DOHH2 (cell line): Measurements from ENCODE around the gene TC2N.

ENCODE experiments used
- EZH2phosphoT487 ChIP-seq: fragments of 200-600 bp; sonication (generic); IDR thresholded peaks from 2 replicates; pipeline ENCODE4 v1.6.1; 2017; ENCODE audit warnings: borderline replicate concordance, mild to moderate bottlenecking, antibody characterized with exemption, low read length, moderate library complexity, mixed read lengths
- TF ChIP-seq, protein P1 (sequence below): fragments of 200-600 bp; sonication (generic); IDR thresholded peaks from one replicate; pipeline ENCODE4 v1.5.1; 2014; ENCODE audit warnings: antibody characterized with exemption, mild to moderate bottlenecking, low read depth, low read length; ENCODE audit not compliant: poor library complexity, severe bottlenecking

DNA sequence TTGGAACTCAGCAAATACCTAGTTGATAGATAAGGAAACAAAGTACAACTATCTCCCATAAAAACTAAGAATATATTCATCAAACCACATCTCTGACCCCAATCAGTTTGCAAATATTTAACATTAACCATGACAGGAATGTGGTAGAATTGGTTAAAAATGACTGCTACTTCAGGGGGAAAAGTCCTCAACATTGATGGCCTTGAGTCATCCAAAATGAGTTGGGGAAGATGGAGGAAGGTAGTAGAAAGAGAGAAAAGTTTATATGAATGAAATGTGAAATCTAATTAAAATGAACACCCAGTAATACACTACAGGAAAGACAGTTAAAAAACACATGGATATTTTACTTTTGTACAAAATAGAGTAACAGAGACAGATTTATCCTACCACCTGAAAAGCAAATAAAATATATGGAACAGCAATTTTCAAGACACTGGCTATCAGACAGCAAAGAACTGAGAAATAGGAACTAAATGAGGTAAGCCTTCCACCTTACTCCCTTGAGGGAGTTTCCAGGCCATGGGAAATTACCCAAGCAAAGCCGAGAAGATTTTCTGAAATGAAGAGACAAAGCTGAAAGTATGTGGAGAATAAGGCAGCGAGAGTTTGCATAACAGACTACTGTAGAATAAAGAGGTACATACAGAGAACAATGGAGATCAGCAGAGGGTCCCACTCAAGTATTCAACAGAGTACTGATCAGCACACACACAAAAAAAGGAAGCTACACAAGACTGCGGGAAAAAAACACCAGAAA is 49.6 kb downstream of the TC2N start:
- TF ChIP-seq, protein P1, sequence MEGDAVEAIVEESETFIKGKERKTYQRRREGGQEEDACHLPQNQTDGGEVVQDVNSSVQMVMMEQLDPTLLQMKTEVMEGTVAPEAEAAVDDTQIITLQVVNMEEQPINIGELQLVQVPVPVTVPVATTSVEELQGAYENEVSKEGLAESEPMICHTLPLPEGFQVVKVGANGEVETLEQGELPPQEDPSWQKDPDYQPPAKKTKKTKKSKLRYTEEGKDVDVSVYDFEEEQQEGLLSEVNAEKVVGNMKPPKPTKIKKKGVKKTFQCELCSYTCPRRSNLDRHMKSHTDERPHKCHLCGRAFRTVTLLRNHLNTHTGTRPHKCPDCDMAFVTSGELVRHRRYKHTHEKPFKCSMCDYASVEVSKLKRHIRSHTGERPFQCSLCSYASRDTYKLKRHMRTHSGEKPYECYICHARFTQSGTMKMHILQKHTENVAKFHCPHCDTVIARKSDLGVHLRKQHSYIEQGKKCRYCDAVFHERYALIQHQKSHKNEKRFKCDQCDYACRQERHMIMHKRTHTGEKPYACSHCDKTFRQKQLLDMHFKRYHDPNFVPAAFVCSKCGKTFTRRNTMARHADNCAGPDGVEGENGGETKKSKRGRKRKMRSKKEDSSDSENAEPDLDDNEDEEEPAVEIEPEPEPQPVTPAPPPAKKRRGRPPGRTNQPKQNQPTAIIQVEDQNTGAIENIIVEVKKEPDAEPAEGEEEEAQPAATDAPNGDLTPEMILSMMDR = no peak
- no peak for TF ChIP-seq EZH2phosphoT487
